Inferior parietal cortex (tissue), 1 donor: Measurements from ENCODE around the gene LRRC26.
A peak's percentile ranks its signal among the peaks of the same experiment; 100 is the strongest.
"Not testable (repeated sequence)": the region's sequence is repeated elsewhere in the genome, so short reads cannot be mapped to it uniquely, and the experiment has no call there.

Experiments used
- DNase-seq: peaks from one replicate; pipeline ENCODE4 v3.0.0-alpha.2; 2016; ENCODE audit errors: extremely low spot score

Gene LRRC26

DNA sequence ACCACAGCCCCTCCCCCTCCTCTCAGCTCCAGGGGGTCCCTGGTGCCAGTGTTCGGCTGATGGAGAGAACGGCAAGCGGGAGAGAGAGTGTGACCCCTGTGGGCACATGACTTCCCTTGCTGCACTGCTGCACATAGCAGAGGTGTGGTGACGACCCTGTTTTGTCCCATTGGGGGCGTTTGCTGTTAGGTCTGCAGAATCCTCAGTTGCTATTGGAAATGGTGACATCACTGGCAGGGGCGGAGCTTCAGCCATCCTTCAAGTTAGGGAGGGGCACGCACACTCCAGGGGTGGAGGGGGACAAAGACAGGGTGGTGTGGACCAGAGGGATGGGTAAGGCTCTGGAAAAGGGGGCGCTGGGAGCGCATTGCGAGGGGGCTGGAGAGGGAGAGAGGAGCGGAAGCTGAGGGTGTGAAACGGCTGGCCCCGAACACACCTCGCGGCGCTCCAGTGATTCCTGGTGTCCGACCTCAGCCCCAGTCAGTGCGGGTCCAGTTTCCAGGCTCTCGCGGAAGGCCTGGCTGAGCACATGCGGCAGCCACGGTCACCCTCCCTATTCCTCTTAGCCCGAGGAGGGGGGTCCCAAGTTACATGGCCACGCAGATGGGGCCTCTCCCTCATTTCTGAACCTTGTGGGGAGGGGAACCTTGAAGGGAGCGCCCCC, 31.7 kb downstream of the LRRC26 start:
- peak; percentile 64 for DNase-seq

DNA sequence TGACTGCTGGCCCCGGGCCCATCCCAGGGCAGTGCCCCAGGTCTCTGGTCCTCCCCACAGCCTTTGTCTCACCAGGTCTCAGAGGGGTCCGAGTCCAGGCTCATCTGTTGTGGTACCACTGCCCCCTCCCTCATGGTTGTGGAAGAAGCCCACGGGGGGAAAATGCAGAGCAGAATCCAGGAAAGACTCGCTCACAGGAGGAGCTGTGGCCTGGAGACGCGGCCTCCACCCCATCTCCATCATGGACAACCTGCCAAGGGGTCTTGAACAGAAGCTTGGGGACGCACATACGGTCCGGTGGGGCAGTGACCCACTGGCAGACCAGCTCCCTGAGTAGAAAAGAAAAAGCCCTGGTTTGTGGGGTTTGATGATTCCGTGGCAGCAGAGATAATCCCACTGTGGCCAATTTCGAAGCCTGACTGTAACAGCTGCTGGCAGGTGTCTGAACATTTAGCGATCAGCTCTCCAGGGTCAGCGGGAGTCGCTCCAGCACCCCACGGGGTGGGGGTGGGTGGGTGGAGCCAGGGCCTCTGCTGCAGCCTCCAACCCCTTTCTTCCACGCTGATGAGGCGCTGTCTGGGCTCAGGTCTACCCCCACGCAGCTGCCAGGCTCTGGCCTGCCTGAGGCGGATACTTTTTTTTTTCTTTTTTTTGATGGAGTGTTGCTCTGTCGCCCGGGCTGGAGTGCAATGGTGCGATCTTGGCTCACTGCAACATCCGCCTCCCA, 32.8 kb downstream of the LRRC26 start:
- DNase-seq = no peak

DNA sequence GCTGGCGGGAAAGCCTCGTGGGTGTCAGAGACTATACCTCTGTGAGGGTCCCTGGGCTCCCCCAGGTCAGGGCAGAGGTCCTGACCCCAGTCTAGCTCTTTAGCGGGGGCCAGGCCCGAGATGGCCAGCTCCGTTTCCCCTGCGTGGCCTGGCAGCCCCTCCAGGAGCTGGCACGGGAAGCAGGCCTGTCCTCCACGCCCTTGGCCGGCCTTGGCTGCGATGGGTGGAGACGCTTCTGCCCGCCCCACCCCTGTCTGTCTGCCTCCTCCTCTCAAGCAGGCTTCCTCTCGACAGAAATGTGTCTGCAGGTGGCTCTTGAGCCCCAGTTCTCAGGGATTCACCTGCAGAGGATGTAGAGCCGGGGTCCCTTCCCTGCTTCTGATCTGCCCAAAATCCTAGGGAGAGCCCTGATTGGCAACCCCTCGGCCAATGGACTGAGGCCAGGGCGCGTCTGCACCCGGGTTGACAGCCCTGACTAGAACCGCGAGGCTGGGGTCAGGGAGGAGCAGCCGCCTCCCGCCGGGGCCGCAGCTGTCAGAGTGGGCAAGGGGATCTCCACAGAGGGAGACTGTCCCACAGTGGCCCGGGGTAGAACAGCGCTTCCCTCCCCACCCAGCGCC, 33.5 kb downstream of the LRRC26 start:
- no peak for DNase-seq

DNA sequence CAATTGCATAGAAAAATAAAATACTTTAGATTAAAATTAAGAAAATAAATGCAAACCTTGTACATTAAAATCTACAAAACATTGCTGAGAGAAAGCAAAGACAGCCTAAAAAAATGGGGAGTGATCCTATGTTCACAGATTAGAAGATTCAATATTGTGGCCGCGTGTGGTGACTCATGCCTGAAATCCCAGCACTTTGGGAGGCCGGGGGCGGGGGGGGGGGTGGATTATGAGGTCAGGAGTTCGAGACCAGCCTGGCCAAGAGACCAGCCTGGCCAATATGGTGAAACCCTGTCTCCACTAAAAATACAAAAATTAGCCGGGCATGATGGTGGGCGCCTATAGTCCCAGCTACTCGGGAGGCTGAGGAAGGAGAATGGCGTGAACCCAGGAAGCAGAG, 34.7 kb downstream of the LRRC26 start:
- not testable (repeated sequence) for DNase-seq

DNA sequence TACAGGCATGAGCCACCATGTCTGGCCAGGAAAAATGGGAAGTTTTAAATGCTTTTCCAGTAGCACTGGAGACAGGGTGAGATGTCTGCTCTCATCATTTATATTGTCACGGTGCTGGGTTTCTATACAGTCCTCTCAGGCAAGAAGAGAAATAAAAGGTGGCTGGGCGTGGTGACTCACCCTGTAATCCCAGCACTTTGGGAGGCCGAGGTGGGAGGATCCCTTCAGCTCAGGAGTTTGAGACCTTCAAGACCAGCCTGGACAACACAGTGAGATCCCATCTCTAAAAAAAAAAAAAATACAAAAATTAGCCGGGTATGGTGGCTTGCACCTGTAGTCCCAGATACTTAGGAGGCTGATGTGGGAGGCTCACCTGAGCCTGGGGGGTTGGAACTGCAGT, 35.7 kb downstream of the LRRC26 start:
- DNase-seq = no peak

DNA sequence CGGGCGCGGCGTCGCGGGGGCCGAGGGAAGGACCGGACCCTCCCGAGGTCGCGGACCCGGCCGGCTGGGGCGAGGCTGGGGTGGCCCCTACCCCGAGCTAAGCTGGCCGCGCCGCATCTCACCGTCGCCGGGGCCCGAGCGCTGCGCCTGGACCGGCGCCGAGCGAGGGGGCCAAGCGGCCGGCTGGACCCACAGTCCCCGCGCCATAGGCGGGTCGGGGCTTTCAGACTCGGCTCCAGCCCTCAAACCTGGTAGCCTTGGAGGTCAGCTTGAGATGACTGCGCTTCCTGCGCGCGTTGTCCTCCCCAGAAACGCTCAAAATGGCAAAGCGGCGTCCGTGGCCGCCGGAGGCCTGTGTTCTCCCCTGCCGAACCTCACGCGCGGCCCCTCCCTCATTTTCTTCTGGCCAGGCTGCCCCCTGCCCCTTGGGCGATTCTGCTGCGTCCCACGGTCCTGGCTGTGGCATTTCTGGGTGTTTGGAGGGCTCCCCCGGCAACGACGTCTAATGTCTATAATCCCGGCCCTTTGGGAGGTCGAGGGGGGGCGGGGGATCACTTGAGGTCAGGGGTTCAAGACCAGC, 39.6 kb downstream of the LRRC26 start:
- DNase-seq = no peak

DNA sequence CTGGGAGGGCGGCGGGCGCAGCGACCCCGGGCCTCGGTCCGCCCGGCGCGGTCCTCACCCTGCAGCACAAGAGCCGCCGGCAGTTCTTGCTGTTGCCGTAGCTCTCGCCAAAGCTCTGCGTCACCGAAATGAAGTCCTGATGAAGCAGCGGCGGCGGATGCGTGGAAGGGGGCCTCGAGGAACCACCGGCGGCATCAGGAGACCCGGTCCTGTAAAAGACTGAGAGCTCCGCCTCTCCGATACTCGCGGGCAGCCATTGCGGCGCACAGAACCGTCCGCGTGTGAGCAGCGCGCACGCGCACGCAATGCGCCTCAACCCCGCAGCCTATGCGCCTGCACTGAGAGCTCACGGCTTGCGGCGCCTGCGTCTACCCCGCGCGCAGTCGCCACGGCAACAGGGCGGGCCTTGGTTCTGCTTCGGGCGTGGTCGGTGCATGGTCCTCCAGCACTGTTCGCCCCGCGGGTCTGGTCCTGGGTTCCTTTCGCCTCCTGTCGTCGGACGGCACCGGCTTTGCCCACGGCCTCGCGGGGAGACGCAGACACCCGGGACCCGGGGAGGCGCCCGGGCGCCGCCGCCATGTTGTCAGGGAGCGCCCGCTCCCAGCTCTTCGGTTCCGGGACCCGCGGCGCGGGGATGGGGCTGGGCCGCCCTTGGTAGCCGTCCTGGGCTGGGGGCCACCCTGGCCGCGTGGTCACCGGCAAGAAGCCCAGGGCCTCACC, 40.2 kb downstream of the LRRC26 start:
- peak; percentile 85 for DNase-seq

DNA sequence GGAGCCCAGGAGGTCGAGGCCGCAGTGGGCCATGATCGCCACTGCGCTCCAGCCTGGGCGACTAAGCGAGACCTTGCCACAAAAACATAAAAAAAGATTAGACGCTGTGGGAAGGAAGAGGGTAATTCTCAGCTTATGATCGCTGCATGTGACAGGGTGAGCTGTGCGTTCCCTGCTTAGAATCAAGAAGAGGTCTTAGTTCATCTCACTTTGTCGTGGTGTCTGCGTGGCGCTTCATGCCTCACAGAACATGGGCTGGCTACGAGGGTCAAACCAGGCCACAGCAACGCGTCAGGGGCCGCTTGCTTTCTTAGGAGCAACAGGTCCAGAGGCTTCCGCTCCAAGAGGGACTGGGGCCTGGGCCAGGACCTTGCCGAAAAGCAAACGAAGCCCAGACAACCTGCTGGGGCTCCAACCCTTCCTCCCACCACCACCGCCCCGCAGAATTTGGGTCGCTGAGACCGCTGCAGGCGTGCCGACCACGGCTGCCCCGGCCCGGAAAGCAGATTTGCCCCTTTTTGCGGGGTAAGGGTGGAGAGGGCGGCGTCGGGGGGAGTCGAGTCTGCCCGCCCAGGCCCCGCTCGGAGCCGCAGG, 40.9 kb downstream of the LRRC26 start:
- no peak for DNase-seq

DNA sequence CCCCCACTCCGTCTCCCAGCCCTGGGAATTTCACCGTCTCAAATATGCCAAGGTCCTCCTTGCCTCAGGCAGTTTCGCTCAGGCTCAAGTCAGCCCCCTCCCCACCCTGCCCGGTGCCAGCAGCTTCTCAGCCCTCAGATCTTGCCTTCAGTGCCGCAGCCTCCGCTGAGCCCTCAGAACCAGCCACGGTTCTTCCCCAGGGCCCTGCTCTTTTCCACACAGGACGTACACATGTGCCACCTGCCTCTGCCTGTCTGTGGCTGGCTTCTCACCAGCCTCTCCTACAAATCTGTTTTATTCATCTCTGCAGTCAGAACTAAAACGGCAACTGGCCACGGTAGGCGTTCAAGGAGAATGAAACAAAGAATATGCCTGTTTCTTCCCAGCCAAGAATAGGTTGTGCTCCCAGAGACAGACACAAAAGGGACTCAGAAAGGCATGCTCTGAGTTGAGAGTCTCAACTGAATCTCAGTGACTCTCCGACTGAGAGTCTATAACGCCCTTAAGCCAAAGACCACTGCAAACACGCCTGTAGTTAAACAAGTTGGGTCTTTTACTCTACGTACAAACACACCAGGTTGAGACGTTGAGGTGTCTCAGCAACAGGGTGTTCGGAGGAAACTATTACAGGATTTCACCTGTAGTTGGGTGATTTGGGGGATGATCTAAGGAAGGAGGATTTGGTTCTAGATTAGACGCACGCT, 41.5 kb downstream of the LRRC26 start:
- DNase-seq = no peak

DNA sequence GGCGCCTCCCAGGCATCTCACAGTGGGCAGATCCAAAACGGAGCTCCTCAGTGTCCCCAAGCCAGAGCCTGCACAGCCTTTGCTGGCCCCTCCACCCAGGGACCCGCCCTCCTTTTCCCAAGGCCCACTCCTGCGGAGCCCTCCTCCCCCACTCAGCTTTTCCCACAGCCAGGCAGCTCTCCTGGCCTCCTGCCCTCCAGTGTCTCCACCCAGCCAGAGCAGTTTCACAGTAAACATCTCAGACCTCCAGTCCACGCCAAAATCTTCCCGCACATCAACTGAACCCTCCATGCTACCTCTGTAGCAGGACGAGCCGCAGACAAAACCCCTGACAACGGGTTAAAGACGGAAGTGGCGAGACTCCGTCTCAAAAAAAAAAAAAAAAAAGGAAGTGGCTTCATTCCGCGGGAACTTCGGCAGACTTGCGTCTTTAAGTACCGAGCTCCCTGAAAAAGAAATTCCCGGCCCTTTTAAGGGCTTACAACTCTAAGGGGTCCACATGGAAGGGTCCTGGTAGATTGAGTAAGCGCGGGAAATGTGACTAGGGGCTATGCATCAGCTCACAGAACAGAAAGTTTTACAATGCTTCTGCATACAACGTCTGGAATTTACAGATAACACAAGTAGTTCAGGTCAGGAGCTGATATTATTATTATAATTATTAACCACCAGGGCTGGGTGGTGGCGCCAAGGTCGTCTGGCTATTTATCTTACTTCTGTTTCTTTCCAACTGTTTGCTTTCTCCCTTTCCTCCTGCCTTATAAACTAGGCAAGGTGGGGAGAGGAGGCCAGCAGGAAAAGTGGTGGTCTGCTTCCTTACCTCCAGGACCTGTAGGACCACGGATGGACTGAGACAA, 42.3 kb downstream of the LRRC26 start:
- DNase-seq = no peak

DNA sequence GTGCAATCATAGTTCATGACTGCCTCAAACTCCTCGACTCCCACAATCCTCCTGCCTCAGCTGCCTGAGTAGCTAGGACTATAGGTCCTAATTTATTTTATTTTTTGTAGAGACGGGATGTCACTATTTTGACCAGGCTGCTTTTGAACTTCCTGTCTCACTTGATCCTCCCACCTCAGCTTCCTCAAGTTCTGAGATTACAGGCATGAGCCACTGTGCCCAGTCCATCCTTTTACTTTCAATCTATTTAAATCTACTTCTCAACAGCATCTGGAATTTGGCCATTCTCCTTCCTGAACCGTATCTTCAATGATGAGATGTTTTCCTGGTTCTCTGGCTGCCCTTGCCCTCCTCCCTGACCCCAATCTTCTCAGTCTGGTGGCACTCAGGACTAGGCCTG, 43.1 kb downstream of the LRRC26 start:
- no peak for DNase-seq

DNA sequence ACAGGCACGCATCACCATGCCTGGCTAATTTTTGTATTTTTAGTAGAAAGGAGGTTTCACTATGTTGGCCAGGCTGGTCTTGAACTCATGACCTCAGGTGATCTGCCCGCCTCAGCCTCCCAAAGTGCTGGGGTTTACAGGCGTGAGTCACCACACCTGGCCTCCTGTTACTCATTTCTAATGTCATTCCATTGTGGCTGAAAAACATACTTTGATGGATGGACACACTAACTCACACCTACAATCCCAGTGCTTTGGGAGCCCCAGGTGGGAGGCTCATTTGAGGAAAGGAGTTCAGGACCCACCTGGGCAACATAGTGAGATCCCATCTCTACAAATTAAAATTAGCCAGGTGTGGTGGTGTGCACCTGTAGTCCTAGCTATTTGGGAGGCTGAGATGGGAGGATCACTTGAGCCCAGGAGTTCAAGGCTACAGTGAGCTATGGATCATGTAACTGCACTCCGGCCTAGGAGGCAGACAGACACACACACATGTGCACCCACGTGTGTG, 45.8 kb downstream of the LRRC26 start:
- DNase-seq = not testable (repeated sequence)

DNA sequence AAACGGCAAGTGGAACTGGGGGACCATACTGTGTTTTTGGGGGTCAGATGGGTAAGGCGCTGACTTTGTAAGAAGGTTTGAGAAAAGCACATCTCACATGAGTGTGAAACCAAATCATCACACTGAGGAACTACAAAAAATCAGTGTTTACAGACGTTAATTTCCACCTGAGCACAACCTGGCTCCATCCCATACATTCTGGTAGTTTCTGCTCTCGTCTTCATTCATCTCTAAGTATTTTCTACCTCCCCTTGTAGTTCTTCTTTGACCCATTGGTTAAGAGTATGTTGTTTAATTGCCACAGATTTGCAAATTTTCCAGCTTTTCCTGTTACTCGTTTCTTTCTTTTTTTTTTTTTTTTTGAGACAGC, 46.4 kb downstream of the LRRC26 start:
- no peak for DNase-seq

DNA sequence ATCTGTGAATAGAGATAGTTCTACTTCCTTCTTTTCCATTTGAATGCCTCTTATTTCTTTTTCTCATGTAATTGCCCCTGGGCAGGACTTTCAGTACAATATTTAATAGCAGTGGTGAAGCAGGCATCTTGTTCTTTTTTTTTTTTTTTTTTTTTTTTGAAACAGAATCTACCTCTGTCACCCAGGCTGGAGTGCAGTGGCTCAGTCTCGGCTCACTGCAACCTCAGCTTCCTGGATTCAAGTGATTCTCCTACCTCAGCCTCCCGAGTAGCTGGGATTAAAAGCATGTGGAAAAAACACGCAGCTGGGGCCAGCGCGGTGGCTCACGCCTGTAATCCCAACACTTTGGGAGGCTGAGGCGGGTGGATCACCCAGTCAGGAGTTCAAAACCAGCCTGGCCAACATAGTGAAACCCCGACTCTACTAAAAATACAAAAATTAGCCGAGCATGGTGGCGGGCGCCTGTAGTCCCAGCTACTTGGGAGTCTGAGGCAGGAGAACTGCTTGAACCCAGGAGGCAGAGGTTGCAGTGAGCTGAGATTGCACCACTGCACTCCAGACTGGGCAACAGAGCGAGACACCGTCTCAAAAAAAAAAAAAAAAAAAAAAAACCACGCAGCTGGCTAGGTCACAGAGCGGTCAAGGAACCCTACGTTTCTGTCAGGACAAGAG, 46.9 kb downstream of the LRRC26 start:
- not testable (repeated sequence) for DNase-seq

DNA sequence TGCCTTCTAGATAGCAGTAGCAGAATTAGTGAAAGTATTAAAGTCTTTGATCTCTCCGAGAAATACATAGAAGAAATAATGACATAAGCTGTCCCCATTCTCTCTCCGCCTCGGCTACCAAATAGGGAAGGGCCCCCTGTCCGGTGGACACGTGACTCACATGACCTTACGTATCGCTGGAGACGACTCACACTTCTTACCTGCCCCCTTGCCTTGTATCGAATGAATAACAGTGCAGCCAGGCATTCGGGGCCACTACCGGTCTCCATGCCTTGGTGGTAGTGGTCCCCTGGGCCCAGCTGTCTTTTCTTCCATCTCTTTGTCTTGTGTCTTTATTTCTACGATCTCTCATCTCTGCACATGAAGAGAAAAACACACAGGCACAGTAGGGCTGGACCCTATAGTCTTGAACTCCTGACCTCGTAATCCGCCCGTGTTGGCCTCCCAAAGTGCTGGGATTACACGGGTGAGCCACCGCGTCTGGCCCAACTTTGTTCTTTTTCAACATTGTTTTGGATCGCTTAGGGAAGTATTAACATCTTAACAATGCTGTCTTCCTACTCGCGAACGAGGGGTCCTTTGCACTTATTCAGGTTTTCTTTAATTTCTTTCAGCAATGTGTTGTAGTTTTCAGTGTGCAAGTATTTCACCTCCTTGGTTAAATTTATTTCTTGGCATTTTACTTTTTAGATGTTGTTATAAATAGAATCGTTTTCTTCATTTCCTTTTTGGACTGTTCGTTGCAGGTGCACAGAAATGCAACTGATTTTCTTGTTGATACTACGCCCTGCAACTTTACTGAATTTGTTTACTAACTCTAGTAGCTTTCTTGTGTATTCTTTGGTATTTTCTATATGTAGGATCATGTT, 47.7 kb downstream of the LRRC26 start:
- DNase-seq = not testable (repeated sequence)
